Right lobe of liver (tissue), 6 donors: Measurements from ENCODE around the gene SLC38A10. TPM values are rescaled to one million over a fixed set of nuclear protein-coding genes. Genes with fewer than 3 reads are reported as not detected.

Experiments
- ATAC-seq, 4 donors: fragments of 200-7000 bp; cut with Tn5 transposase; one replicate each; pipeline ENCODE4 v1.9.1; 2020; ENCODE audit warnings: mild to moderate bottlenecking in 4 of 4, moderate library complexity in 4 of 4
- DNase-seq, 3 donors: peaks; one replicate each; pipeline ENCODE4 v3.0.0-alpha.2; 2020
- H3K27ac ChIP-seq, 3 donors: fragments of 200-600 bp; one replicate each; pipeline ENCODE4 v1.8.0; 2022
- H3K27me3 ChIP-seq, 2 donors: fragments of 200-600 bp; one replicate each; pipeline ENCODE4 v1.8.0; 2022
- H3K36me3 ChIP-seq, 4 donors: fragments of 200-600 bp; sonication (generic) in 1 of 4; one replicate each; pipeline versions ENCODE4 v1.5.1 to v1.8.0; 2017 to 2022; ENCODE audit warnings: control low read depth in 1 of 4
- H3K4me1 ChIP-seq, 4 donors: fragments of 200-600 bp; sonication (generic) in 1 of 4; one replicate each; pipeline versions ENCODE4 v1.5.1 to v1.8.0; 2017 to 2022; ENCODE audit warnings: control low read depth in 1 of 4
- H3K4me3 ChIP-seq, 3 donors: fragments of 200-600 bp; one replicate each; pipeline ENCODE4 v1.8.0; 2022
- H3K9me3 ChIP-seq, 4 donors: fragments of 200-600 bp; sonication (generic) in 1 of 4; one replicate each; pipeline versions ENCODE4 v1.5.1 to v1.8.0; 2017 to 2022; ENCODE audit warnings: control low read depth in 1 of 4
- POLR2A ChIP-seq: fragments of 450-650 bp; IDR thresholded peaks from one replicate; pipeline ENCODE4 v1.6.1; 2017; ENCODE audit warnings: antibody characterized with exemption, mild to moderate bottlenecking
- WGBS: methylation state at CpG from one replicate; pipeline ENCODE4 v1.1.6; 2018; ENCODE audit warnings: low coverage, low lambda C conversion rate; ENCODE audit not compliant: insufficient coverage; ENCODE audit errors: missing lambda C conversion rate; 5-methylcytosine and 5-hydroxymethylcytosine counted together
- intact Hi-C, 2 donors: fragments of 100-400 bp; cut with DNase I; formaldehyde crosslinking; loops; one replicate each; pipeline versions ENCODE4 v1.11.2 to v1.14.1; 2022
- total RNA-seq, 6 experiments: library from RNA; depleted of rRNA in 2 of 6; stranded (reverse); fragments of >200 nt in 2 of 6; fragmentation: NEBNext Ultra II Directional in 3 of 6; extraction: Animal tissue kit (Norgen Biotek cat#: 25700) in 3 of 6; gene quantifications; one replicate each; pipeline versions ENCODE4 v1.1.0 to v1.2.4, GENCODE V29; 2016 to 2023
- TF ChIP-seq, protein P1 (sequence below), 4 donors: fragments of 200-600 bp in 3 of 4; fragments of 450-650 bp in 1 of 4; IDR thresholded peaks; one replicate each; pipeline versions ENCODE4 v1.5.1 to v1.8.0; 2016 to 2022; ENCODE audit warnings: antibody characterized with exemption in 4 of 4, mild to moderate bottlenecking in 2 of 4
- donor health status: DM: no; HTN: yes; CAD: no.
- donor health status: DM: no; HTN: no; CAD: no.
- donor health status: DM: no; HTN: no; CAD: no.
- donor health status: DM: no; HTN: yes; CAD: no.
- donor health status: DM: no; HTN: yes; CAD: no.

The SLC38A10 gene
- total RNA-seq, 6 experiments from 2014 or later, result 60.9 to 104 (median 86.1) TPM

DNA sequence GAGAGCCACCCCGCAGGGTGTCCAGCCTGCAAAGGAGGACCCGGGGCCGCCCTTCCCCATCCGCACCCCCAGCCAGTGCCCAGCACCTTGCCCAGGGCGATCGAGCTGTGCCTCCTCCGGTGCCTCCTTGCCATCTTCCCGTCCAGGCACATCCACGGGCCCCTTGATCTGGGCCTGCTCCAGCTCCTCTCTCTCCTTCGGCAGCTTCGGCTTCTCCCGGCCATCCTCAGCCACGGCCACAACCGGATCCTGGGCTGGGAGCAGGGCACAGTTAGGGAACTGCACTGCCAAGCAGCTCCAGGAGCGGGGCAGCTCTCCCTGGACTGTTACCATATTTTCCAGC lies 42.1 kb downstream of the SLC38A10 start:
- Histone ChIP-seq H3K36me3 (peaks cover 1 to 42% (median 5%) of the 10 kb centered on the region in 4 donors), H3K4me1 (peaks cover 0 to 22% (median 0%) of the 10 kb centered on the region in 4 donors), H3K9me3 (no peaks in the 10 kb centered on the region), H3K27me3 (no peaks in the 10 kb centered on the region), H3K4me3 (no peak overlapping the region), H3K27ac (no peak overlapping the region)
- ATAC-seq, result no peak
- DNase-seq, result no peak
- no peak for TF ChIP-seq POLR2A
- TF ChIP-seq, protein P1, sequence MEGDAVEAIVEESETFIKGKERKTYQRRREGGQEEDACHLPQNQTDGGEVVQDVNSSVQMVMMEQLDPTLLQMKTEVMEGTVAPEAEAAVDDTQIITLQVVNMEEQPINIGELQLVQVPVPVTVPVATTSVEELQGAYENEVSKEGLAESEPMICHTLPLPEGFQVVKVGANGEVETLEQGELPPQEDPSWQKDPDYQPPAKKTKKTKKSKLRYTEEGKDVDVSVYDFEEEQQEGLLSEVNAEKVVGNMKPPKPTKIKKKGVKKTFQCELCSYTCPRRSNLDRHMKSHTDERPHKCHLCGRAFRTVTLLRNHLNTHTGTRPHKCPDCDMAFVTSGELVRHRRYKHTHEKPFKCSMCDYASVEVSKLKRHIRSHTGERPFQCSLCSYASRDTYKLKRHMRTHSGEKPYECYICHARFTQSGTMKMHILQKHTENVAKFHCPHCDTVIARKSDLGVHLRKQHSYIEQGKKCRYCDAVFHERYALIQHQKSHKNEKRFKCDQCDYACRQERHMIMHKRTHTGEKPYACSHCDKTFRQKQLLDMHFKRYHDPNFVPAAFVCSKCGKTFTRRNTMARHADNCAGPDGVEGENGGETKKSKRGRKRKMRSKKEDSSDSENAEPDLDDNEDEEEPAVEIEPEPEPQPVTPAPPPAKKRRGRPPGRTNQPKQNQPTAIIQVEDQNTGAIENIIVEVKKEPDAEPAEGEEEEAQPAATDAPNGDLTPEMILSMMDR (IDR thresholded peaks at IDR 0.05), result no peak
- intact Hi-C loops, result loop anchor here (5.0 to 10.0 kb wide), 2 partner anchors 222 to 229 kb away; no protein-coding TSS in a partner anchor
- 49% methylated on average over 9 of the region's 15 CpGs for WGBS

DNA sequence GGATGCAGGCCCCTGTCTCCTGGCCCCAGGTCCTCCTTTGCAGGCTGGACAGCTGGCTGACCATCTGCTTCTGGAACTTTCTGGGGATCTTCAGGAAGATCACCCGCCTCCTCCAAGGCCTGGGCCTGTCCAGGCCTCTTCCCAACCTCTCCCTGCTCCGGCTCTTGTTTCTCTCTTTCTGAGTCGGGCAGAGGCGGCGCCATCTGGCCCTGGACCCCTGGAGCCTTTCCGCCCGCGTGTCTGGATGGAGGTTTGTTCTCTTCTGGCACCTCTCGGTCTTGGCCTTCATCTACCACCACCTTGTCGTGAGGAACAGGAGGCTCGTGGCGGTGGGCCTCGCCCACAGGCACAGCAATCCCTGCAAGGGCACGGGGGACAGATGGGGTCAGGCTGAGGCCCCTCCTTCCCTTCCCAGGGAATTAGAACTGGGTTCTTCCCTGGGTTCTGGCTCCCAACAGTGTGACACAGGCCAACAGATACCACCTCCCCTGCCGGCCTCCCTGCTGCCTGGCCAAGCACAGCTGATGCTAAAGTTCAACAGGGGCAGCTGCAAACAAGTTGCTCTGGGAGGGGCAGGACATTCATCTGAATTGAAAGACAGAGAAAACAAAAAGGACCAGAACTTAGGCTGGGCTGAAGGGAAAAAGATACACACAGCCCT lies 42.7 kb downstream of the SLC38A10 start:
- DNase-seq, result no peak
- Histone ChIP-seq H3K27me3 (no peaks in the 10 kb centered on the region), H3K4me3 (no peak overlapping the region), H3K4me1 (peaks cover 0 to 22% (median 0%) of the 10 kb centered on the region in 4 donors), H3K36me3 (peaks cover 1 to 40% (median 5%) of the 10 kb centered on the region in 4 donors), H3K9me3 (no peaks in the 10 kb centered on the region), H3K27ac (no peak overlapping the region)
- ATAC-seq, result no peak
- WGBS, result 76% methylated on average over 13 of the region's 15 CpGs
- intact Hi-C loops, result loop anchor here (5.0 to 10.0 kb wide), 2 partner anchors 222 to 230 kb away; no protein-coding TSS in a partner anchor
- TF ChIP-seq, protein P1 (IDR thresholded peaks at IDR 0.05), result no peak
- TF ChIP-seq POLR2A, result no peak

DNA sequence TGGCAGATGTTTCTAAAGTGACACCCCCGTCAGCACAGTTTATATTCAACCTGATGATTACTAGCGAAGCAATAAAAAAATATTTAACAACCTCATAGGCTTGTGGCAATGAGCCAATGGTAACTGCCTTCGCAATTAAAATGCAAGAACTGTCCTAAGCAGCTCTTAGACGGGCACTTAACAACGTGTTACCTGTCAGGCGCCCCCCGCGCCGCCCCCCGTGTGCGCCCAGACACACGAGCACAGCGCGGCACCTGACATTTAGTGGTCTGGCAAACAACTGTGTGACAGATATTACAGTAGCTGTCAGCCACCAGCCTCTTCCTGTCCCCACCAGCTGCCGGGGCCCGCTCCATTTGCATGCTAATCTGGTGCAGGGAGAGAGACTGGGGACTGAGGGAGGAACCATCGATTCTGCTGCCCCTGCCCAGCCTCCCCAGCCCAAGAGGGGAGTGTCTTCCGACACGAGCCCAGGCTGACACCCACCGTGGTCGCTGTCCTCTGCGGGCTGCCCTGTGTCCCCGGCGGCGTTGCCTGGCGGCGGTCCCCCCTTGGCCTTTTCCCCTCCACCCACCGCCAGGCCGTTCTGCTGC lies 43.3 kb downstream of the SLC38A10 start:
- ATAC-seq (no peak), DNase-seq (no peak)
- H3K27ac ChIP-seq, result no peak overlapping the region
- H3K9me3 ChIP-seq, result no peaks in the 10 kb centered on the region
- no peaks in the 10 kb centered on the region for H3K27me3 ChIP-seq
- TF ChIP-seq, protein P1 (IDR thresholded peaks at IDR 0.05), result no peak
- TF ChIP-seq POLR2A, result no peak
- H3K4me3 ChIP-seq, result no peak overlapping the region
- H3K36me3 ChIP-seq, result peaks cover 1 to 34% (median 5%) of the 10 kb centered on the region in 4 donors
- WGBS, result 87% methylated on average over 5 of the region's 29 CpGs
- peaks cover 0 to 22% (median 0%) of the 10 kb centered on the region in 4 donors for H3K4me1 ChIP-seq
- intact Hi-C loops, result loop anchor here (5.0 to 10.0 kb wide), 2 partner anchors 223 to 230 kb away; no protein-coding TSS in a partner anchor

DNA sequence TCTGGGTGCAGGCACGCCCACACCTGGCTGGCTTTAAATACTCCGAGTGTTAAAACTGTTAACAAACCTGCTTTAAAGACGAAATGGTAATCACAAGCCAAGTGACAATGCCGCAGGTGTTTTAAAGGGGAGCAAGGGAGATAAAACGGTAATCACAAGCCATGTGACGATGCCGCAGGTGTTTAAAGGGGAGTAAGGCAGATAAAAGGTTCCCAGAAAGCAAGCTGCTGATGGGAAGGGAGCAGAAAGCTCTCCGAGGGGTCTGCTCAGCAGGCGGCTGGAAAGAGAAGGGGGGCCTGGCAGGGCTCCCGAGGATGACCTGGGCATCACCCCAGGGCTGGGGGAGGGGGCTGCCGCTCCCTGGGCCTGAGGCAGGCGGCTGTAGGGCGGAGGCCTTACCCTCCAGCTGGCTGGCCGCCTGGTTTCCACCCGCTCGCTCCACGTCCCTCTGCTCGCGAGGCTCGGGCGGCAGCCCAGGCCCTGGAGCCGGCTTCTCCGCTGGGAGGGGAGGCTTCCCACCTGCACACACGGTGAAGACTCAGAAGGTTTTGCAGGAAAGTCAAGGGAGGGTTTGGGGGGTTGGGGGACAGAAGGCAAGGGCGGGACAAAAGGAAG lies 43.9 kb downstream of the SLC38A10 start:
- intact Hi-C loops, result loop anchor here (5.0 to 10.0 kb wide), 2 partner anchors 224 to 231 kb away; no protein-coding TSS in a partner anchor
- peaks cover 0 to 19% (median 0%) of the 10 kb centered on the region in 4 donors for H3K4me1 ChIP-seq
- H3K9me3 ChIP-seq, result no peaks in the 10 kb centered on the region
- no peaks in the 10 kb centered on the region for H3K27me3 ChIP-seq
- no peak overlapping the region for H3K27ac ChIP-seq
- TF ChIP-seq, protein P1 (IDR thresholded peaks at IDR 0.05), result no peak
- TF ChIP-seq POLR2A, result no peak
- WGBS, result 89% methylated on average over 9 of the region's 25 CpGs
- H3K4me3 ChIP-seq, result no peak overlapping the region
- DNase-seq (no peak), ATAC-seq (no peak)
- H3K36me3 ChIP-seq, result peaks cover 1 to 34% (median 5%) of the 10 kb centered on the region in 4 donors
